GM19324 (cell line): ENCODE measurements around the gene PITPNM3.
"Not testable (repeated sequence)": the region's sequence is repeated elsewhere in the genome, so short reads cannot be mapped to it uniquely, and the experiment has no call there.

Experiments used
- ATAC-seq: cut with Tn5 transposase; IDR thresholded peaks from one replicate; pipeline ENCODE4 v1.9.1; 2021; ENCODE audit warnings: mild to moderate bottlenecking, moderate library complexity; ENCODE audit not compliant: unreplicated experiment, low FRiP score

The PITPNM3 gene

DNA sequence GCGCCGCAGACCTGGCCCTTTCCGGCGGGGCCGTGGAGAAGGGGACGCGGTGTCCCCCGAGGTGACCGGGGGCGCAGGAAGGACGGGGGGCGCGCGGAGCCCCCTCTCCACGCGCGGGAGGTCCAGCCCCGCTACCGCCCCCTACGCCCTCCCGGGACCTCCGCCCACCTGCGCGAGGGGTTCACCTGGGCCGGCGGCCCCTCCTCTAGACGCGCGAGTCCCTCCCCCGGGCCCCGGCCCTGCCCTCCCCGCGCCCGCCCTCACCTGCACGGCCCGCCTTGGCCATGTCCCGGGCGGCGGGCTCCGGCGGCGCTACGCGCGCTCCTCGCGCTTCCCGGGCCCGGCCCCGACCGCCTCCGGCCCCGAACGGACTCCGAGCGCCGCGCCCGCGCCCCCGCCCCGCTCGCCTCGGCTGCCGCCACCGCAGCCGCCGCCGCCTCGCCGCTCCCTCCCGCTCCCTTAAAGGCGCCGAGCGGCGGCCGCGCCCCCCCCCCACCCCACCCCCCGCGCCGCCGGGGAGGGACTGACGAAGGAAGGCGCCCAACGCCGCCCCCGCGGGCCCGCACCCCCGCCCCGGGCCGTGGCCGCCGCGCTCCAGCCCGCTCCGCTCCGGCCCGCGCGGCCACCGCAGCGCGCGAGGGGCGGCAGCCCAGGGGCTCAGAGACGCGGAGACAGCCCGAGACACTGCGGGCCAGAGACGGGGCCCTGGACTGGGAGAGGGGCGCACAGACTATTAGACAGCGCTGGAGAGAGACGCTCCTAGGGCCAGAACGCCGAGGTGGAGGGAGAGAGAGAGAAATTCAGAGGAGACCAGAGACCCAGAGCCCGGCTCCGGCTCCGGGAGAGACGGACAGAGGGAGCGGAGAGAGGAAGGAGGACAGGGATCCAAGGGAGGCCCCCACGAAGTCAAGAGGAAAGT is at the start of gene PITPNM3:
PITPNM3 (minus strand) TSS at position 435 of the 919 bp plus-strand sequence; CDS start at position 286, 149 bp downstream.
- no peak for ATAC-seq

- ATAC-seq: no peak
These were observed 48.8 kb upstream of the PITPNM3 start for GRCh38 chr17:6605142-6605541.

GRCh38 chr17:6603744-6604325 is 47.5 kb upstream of the PITPNM3 start:
- no peak for ATAC-seq

GRCh38 chr17:6602141-6602540 is 45.8 kb upstream of the PITPNM3 start:
- ATAC-seq: no peak

DNA sequence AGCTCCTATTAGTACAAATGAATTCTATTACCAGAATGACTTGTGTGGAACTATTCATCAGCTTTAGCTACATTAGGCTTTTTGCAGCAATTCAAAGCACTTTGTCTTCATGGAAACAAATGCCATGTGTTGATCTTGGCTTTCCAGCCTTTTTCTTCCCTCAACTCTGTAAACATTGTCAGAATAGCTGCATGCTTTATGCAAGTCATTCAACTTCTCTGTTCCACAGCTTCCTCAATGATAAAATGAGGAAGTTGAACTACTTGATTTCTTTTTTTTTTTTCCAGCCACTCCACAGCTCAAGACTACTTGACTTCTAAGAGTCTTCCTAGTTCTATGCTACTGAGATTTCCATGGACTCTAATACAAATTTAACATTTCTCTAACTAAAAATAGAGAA is 43.0 kb upstream of the PITPNM3 start:
- ATAC-seq: no peak

- ATAC-seq: no peak
These were observed 41.4 kb upstream of the PITPNM3 start for GRCh38 chr17:6597727-6598126.

DNA sequence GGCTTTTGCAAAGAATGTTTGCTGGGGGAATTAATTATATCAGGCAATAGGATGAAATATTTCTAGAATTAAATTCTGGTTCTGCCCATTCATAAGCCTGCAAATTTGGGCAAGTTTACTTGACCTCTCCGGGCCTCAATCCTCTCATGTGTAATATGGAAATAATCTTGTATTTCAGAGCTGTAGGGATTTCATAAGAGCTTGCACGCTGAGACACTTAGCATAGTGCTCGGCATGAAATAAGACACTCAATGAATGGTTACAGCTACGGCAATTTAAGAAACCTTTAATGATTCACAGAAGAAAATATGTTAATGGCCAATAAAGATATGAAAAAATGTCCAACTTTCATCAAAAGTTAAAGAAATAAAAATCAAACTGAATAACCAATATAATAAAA is 40.6 kb upstream of the PITPNM3 start:
- no peak for ATAC-seq

- no peak for ATAC-seq
These were observed 40.2 kb upstream of the PITPNM3 start for GRCh38 chr17:6596511-6596910.

GRCh38 chr17:6596081-6596480 is 39.7 kb upstream of the PITPNM3 start:
- no peak for ATAC-seq

DNA sequence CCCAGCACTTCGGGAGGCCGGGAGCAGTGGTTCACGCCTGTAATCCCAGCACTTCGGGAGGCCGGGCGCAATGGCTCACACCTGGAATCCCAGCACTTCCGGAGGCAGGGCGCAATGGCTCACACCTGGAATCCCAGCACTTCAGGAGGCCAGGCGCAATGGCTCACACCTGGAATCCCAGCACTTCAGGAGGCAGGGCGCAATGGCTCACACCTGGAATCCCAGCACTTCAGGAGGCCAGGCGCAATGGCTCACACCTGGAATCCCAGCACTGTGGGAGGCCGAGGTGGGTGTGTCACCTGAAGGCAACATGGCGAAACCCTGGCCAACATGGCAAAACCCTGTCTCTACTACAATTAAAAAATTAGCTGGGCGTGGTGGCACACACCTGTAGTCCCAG is 37.0 kb upstream of the PITPNM3 start:
- not testable (repeated sequence) for ATAC-seq

- no peak for ATAC-seq
These were observed 35.8 kb upstream of the PITPNM3 start for GRCh38 chr17:6592173-6592572.

DNA sequence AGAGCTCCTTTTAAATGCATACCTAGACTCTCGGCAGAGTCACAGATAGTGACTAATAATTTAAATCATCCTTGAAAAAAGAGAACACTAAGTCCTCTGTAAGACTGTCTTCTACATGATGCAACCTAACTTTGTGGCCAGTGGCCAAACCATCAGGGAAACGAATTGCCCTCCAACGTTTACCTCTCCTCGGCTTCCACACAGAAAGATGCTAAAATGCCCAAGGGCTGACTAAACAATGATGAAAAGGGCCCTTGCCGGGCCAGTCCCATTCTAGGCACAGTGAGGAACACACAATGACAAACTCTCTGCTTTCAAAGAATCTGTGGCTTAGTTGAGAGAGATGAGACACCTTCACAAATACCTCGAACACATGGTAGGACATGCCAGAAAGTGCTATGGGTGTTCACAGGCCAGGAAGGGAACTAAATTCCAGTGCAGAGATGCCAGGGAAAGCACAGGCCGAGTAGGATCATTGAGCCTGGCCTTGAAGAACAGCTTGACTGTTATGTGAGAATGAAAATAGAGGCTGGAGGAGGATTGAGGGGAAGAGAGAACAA is 35.3 kb upstream of the PITPNM3 start:
- no peak for ATAC-seq

GRCh38 chr17:6589266-6589946 is 33.1 kb upstream of the PITPNM3 start:
- ATAC-seq: no peak

DNA sequence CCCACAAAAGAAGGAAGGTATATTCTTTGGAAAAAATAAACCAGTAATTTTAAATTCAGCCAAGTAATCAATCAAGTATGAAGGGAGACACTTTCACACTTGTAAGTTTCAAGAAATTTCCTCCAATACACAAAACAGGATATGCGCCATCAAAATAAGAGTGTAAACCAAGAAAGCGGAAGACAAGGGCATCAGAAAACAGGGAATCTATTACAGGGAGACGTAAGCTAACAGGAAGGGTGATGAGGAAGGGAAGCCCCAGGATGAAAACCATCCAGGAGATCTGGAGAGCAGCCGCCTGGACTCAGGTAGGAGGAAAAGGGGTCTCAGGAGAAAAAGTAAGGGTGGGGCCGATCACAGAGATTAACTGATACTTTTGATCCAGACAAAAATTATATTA is 31.8 kb upstream of the PITPNM3 start:
- ATAC-seq: no peak

- no peak for ATAC-seq
These were observed 31.0 kb upstream of the PITPNM3 start for GRCh38 chr17:6587310-6587709.

GRCh38 chr17:6583411-6583810 is 27.1 kb upstream of the PITPNM3 start:
- no peak for ATAC-seq

- no peak for ATAC-seq
These were observed 24.3 kb upstream of the PITPNM3 start for GRCh38 chr17:6580625-6581024.

- no peak for ATAC-seq
These were observed 22.1 kb upstream of the PITPNM3 start for GRCh38 chr17:6578491-6578890.

- ATAC-seq: no peak
These were observed 21.4 kb upstream of the PITPNM3 start for GRCh38 chr17:6577686-6578263.

- ATAC-seq: no peak
These were observed 19.9 kb upstream of the PITPNM3 start for GRCh38 chr17:6576038-6576785.
